ENCODE results near the gene MAD1L1.
"Not testable (repeated sequence)": the region's sequence is repeated elsewhere in the genome, so short reads cannot be mapped to it uniquely, and the experiment has no call there.

The MAD1L1 gene

DNA sequence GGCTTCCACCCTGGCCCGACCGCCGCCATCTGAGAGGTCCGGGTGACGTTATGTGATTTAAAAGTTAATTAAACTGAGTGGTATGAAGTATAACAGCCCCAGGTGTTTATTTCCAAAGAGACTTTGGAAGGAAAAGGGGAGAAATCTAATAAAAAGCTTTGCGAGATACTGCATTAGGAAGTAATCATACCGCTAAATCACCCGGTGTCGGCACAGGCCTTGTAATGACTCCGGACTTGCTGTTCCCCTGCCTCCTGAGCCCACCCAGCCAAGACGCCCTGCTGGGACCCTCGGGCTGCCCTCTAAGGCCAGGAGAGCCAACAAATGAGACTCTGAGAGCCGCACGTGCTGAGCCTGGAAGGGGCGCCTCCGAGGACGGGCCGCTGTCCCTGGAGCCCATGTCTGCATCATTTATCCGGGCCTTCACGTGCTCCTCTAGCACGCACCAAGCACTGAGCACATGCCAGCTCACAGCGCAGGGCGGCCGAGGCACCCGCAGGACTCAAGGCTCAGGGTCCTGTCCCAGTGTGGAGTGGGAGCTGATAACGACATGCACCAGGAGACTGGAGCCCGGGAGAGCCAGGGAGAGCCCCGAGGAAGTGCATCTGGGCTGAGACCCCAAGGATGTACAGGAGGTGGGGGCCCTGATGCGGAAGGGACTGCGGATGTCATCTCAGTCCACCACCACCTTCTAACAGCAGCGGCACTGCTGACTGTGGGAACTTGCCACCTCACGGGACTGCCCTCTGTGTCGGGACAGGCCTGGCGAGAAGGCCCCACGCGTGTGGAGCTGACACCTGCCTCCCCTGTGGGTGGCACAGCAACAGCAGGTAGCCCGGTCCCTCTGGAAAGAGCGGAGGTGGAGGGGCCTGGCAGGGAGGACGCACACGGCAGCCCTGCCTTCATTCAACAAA lies 380.0 kb downstream of the MAD1L1 start:
- no peak for DNase-seq (ENCODE audit: low read depth)

DNA sequence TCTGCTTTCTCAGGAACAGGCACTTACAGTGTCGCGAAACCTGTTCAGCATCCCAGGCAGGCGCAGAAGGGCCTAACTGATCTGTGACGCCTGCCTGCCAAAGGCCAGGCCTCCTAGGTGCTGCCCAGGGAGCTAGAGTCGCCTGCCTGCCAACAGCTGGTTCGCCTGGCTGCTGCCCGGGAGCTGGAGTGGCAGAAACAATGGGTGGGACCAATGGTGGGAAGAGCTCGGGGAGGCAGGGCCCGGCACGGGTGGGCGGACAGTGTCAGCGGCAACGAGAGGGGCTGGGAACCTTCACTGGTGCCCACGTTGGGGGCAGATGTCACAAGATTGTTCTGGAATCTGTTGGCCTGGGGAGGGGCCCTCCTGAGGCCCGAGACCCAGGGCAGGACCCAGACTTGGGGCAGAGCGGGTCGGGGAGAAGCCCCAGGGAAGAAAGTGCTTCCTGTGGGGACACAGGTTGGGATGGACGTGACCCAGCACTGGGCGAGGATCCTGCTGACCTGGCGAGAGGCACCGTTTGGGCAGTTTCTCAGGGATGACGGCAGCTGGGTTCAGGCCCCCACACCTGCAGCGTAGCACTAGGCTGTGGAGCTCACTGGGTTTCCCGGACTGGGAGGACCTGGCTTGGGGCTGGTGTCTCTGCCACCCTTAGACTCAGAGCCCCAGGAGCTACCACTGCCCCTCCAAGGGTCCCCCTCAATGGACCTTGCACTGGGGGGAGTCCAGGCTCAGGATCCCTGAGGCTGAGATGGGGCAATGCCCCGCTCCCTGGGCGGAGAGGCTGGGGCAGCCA lies 380.8 kb downstream of the MAD1L1 start:
- DNase-seq (ENCODE audit: low read depth): no peak

DNA sequence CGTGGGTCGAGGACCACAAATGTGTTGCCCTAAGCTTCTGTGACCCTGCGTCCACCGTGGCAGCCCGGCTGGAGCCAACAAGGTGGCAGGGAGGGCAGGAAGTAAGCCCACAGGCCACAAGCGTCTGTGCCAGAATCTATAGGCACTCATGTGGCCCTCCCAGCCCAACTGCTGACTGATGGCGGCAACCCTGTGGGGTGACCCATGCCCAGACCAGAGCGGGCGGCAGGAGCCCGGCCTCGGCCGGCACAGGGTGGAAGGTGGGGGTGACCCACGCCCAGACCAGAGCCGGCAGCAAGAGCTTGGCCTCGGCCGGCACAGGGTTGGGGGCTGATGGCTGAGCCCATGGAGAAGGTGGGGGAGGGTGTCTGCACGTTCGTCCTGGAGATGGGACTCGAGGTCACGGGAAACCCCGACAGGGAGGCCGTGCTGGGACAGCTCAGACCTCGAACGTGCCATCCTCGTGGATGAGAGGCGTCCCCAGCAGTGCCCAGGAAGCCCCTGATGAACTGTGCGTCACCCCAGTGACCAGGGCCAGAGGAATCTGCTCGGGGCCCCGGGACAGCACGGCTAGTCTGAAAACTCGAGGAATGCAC lies 381.7 kb downstream of the MAD1L1 start:
- DNase-seq (ENCODE audit: low read depth): no peak

DNA sequence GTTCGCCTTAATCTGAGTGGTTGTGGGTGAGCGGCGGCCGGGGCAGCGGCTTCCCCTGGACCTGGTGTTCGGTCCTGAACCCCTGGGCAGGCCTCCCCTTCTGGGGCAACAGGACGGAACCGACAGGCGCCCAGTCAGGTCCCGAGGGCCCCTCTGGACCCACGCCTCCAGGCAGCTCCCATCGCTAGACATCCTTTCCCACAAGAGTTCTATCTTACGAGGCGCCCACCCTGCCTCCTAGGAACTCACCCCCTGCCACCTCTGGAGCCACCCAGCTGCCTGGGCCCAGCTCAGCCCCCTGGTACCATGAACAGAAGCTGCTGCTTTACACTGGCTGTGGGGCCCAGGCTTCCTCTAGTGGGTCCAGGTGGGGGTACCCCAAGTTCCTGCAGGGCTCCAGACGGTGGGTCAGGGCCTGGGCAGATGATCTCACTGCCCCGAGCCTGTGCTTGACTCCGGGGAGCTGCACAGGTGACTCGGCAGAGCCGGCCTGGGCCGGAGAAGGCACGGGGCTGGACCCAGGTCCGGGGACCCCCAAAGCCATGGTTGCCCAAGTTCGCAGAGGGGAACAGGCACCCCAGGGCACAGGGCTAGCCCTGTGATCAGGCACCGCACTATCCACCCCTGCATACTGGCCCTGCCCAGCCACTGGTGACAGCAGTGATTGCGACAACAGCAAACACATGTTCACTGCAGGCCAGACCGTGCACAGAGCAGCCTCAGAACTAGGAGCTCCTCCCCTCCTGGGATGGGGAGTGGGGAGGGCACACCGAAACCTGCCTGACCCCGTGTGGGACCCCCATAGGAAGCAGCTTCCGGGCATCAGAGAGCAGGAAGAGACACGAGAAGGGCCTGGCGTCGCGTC lies 382.4 kb downstream of the MAD1L1 start:
- DNase-seq (ENCODE audit: low read depth): no peak

DNA sequence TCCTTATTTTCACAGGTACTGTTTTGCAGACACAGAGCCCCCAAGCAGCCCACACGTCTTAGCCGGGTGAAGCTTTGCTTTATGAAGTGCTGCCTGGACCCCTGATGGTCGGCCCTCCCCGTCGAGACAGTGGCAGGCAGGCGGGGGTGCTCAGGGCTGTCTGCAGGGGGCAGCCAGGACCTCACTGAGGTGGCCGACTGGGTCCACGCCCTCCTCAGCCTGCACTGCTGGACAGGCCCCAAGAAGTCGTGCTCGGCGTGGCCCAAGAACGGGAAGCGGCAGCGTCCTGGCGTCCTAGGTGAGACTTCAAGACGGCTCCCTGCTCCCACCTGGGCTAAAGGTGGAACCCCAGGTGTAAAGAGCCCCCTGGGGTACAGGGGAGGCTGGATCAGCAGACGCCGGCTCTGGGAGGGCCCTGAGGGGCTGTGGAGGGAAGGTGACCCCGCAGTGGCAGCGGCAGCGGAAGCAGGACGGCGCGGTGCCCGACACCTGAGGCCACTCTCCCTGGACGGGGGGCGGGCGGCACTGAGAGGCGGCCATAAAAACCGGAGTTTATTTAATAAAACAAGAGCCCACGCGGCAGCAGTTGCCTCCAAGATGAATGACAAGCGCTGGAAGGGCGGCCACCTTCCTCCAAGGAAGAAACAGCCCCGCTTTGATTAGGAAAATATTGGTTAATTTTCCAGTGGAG lies 383.2 kb downstream of the MAD1L1 start:
- no peak for DNase-seq (ENCODE audit: low read depth)

DNA sequence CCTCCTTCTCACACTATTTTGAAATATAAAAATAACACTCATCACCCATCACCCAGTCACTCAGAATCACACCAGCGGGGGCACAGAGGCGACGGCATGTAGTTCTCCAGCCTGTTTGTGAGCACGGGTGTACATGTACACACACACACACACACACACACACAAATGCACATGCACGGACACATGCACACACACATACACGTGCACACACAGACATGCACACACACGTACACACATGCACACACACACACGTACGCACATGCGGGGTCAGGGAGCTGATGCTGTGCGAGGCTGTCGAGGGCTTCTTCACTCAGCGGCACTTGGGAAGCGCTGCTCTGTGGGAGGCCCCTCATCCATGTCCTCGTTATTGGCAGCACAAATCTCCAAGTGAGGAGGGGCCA lies 383.8 kb downstream of the MAD1L1 start:
- DNase-seq (ENCODE audit: low read depth): no peak

DNA sequence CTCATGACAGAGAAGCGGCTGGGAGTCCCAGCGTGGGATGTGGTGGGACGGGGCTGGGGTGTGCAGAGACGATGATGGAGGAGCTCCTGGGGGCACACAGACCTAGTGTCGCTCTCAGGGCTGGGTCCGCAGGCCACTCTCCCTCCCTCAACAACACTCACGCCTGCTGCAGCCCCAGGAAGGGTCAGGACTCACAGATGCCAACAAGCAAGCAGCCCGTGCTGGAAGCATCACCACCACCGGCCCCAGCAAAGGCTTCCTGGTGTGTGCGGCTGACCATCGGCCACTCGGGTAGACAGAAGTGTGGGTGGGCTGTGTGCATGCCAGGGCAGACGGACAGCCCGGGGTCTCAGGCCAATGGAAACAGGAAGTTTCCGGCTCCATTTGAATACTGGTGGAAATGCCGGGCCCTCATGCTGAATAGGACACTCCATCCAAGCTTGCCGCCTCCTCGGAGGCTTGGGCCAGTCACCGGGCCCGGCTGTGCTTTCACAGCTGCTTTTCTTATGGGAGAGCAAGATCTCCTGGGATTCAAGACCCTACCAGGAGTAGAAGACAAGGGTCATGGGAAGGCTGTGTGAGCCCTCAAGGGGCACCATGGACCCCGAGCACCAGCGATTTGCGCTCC lies 384.6 kb downstream of the MAD1L1 start:
- DNase-seq (ENCODE audit: low read depth): no peak

DNA sequence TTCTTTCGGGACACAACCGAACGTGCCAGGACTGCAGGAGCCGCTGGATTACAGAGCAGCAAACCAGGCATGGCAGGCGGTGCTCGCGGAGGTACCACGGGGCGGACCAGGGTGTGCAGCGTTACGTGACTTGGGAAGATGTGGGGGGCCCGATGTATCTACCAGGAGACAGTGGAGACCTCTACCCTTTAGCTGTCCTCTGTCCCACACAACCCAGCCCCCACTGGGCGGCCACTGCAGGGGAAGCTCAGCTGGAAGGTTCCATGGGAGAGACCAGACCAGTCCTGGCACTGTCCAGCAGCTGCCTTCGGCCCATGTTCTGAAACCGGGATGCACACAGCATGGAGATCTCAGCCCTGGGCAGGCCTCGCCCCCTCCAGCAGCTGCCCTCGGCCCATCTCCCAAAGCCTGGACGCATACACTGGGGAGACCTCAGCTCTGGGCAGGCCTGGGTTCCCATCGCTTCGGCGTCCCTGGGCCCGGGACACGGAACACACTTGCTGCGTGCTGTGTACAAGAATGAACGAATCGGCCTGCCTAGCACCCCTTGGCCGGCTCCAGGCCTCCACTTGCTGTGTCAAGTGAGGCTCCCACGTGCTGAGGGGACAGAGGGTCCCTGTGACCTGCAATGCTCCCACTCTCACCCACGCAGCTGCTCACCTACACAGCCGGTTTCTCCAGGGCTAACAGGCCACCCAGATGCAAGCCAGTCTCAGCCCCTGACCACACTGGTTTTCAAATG lies 385.3 kb downstream of the MAD1L1 start:
- DNase-seq (ENCODE audit: low read depth): no peak

DNA sequence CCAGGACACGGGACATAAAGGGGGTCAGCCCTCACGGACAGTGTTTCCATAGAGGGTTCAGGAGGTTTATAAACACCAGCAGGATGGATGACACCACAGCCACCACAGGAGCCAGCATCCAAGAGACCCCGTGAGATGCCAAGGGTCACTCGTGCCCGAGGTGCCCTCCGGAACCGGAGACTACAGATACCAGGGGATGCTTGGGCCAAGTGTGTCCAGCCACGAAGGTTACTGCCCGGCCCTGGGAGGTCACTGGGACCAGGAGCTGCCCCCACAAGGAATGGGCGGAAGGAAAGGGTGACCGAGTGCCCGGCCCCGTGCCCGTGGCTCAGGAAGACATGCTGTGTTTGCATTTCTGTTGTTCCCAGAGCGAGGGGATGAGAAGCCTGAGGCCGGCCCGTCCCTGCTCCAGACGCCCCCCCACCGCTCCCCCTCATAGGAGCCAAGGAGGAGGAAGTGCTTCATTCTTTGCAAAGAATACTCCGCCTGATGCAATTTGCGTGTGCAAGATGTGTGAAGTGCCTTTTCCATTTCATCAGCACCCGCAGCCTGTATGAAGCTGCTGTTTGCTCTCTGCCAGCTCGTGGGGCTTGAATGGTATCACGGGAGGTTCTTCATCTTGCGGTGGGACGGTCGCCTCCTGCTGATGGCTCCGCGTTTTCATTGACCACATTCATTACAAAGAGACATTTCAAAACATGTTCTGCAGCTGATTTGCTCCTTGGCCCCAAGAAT lies 386.2 kb downstream of the MAD1L1 start:
- no peak for DNase-seq (ENCODE audit: low read depth)

DNA sequence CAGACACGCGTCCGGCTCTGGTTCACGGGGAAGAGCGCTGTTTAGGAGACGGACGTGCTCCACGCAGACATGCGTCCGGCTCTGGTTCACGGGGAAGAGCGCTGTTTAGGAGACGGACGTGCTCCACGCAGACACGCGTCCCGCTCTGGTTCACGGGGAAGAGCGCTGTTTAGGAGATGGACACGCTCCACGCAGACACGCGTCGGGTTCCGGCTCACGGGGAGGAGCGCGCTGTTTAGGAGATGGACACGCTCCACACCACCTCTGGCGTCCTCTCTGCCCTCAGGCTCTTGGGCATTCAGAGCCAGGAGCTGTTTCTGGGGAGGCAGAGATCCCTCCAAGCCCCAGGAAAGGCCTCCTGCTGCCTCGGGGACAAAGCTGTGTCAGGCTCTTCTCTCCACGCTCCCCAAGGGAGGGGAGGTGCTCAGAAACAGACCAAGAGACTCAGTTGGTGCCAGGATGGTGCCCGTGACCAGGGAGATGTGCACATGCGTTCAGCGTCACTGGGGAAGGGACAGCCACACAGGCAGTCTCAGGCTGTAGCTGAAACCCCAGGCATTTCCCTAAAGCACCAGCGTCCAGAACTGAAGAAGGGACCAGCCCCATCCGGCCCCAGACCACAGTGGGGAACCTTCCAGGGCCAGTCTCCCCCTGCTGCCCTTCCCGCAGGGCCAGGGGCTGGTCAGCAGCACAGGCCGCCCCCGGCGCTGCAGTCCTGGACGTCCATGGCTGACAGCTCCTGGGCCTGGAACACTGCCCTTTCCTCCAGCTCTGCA lies 387.0 kb downstream of the MAD1L1 start:
- no peak for DNase-seq (ENCODE audit: low read depth)

DNA sequence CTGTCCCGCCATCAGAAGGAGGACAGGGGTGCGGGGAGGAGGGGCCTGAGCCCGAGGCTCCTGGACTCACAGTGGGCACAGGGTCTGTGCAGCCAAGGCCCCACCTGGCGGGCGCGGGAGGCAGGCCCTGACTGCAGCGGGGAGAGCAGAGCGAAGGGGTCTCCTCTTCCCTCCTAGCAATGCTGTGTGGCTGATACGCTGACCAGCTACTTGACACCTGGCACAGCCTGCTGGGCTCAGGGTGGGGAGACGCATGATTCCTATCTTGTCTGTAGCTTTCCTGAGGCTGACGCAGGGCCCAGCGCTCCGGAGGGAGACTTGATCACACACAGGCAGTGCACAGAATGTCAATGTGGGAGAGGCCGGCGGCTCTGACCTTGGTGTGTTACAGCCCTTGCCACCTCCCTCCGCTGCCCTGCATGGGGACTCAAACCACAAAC lies 387.8 kb downstream of the MAD1L1 start:
- DNase-seq (ENCODE audit: low read depth): no peak

DNA sequence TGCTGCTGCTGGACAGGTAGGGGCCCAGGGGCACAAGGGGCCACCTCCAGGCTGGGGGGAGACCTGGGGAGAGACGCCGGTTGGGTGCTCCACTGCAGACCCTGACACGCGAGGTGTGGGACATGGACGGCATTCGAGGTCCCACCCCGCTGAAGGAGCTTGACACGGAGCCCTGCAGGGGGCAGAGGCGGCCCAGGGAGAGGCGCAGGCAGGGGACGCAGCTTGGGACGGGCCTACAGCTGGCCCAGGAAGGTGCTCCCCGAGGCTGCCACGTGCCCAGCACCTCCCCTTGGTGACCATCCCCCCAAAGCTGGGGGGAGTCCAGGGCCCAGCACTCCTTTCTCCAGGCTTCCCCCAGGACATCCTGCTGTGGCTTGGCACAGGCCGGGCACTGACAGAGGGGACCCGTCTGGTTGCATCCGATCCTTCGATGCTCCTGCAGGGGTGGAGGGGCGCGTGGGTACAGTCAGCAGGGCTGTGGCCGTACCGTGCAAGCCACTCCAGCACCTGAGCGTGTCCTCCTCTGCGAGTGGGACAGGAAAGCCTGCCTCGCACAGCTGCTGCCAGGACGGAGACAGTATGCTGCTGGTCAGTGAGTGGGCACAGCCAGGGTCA lies 388.3 kb downstream of the MAD1L1 start:
- no peak for DNase-seq (ENCODE audit: low read depth)

DNA sequence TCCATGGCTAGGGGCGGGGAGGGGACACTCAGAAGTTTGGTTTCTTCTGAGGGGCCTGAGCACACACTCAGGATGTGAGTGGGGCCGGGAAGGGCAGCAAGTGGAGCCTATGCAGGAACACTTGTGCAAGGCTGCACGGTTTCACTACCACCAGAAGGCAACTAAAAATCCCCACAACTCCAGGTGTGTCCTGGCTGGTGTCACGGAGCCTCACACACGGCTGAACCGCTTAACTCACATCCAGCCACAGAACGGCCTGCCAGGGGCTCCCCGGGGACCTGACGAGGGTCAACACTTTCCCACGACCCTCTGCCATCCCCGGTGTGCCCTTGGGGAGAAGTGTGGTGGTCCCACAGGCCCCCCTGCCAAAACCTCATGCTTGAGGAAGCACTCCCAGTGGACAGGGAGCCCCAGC lies 388.8 kb downstream of the MAD1L1 start:
- DNase-seq (ENCODE audit: low read depth): no peak

DNA sequence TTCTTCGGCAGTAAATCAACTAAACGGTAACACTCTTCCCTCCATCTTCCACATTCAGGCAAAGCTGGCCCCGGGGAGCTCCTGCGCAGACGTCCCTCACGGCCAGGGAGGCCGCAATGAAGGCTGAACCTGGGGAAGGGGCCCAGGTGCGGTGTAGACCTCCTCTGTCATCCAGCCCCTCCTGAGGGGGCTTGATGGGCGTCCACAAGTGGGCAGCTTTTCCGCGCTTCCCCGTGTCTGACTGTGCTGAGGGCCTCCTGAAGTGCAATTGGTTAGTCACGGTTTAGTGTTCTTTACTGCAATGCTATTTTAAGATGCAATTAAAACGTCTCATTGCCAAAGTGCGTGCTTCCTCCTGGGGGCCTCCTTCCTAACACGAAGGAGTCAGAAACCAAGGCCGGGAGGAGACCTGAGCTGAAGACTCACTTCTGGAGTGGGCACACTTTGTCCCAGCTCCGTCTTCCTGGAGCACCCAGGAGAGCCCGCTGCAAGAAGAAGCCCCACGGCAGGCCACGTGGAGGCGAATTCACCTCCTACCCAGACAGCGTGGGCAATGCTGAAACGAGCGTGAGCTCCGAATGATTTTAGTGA lies 389.4 kb downstream of the MAD1L1 start:
- DNase-seq (ENCODE audit: low read depth): no peak

DNA sequence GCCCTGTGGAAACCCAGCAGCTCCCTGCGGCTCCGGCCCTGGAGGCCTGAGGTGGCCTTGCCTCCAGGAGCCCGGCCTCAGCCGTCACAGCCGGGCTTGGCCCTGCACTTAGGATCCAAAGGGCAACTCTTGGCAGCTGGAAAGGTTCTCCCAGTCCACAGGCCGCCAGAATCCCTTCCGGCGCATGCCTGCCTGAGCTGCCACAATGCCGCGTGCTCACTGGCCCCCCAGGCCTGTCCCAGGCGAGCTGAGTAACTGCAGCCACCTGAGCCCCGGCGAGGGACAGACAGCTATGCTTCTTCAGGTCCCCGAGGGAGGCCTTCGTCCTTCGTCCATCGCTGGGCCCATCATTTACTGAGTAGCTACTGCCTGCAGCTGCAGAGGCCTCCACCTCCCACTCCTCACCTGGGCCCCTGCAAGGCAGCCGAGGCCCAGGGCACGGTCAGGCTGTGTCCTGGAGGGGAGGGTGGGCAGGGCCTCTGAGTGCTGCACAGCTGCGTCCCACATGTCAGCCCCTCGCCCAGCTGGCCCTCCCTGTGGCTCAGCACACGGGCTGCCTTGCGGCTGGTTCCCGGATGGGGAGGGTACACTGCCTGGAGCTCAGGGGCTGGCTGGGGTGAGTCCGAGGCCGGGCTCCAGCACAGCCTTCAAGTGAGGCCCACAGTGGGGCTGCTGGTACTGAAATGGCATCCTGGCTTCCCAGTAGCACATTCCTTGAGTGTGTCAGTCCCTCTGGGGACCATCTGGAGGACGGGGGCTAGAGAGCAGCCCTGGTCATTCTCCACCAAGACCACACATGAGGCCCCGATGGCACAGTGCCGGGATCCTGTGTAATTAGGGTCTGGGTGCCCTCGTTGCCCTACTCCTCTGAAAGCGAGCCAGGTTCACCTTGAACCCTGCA lies 390.2 kb downstream of the MAD1L1 start:
- DNase-seq (ENCODE audit: low read depth): no peak

DNA sequence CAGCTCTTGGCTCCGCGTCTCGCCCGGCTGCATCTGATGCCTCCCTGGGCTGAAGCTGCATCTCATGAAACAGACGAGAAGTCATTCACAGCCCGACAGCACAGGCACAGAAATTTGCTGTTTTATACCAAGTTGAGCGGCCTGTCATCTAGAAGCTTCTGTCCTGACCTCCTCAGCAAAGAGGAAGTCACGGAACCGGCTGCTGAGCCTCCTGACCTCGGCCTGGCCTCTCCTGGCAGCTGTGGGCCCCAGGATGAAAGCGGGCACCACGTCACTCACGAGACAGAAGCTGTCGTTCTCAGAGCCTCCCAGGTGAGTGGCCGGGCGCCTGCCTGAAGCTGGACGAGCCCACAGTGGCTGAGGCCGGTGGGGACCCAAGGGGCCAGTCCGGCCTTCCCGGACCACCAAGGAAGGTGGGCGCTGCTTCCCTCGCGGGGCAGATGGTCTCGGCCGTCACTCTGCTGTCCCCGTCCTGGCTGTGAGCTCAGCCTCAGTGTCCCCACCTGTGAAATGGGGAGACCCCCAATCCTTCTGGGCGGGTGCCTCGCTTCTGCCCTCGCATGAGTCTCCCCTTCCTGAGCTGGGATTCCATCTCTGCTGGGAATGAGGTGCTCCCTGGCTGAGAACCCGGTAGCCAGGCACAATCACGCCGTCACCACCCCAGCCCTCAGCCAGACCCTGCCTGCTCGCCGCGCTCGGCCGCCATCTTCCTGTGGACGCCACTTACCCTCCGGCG lies 391.3 kb downstream of the MAD1L1 start:
- not testable (repeated sequence) for DNase-seq (ENCODE audit: low read depth)

Measured in T-helper 22 cell (primary cell).